ENCODE data around the gene MCRIP2. TPM values are rescaled to one million over a fixed set of nuclear protein-coding genes. Genes with fewer than 3 reads are reported as not detected.
A peak's percentile ranks its signal among the peaks of the same experiment; 100 is the strongest.

The MCRIP2 gene
- total and polyA plus RNA-seq, 10 donors: 23.6 to 106 (median 41.8) TPM

DNA sequence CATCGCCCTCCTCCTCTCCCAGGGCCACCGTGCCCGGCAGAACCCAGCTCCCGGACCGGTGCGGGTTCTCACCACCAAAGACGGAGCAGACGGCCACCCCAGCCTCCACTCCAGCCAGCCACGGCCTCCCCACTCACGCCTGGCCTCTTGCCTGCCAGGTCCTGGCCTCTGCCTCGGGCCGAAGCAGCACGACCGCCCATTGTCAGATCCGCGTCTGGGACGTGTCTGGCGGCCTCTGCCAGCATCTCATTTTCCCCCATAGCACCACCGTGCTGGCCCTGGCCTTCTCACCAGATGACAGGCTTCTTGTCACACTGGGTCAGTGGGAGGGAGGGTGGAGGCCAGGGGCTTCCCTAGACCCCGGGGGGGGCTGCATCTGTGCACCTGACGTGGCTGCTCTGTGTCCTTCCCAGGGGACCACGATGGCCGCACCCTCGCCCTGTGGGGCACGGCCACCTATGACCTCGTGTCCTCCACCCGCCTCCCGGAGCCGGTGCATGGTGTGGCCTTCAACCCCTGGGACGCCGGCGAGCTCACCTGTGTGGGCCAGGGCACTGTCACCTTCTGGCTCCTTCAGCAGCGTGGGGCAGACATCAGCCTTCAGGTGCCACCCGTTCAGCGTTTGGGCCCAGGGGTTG lies 19.7 kb downstream of the MCRIP2 start:
- WGBS, 5 donors: 62 to 76% (median 74%) methylated on average over 31 to 35 of the region's 35 CpGs
- H3K4me3 ChIP-seq: peak overlapping the region in 1 of 8 donors; percentile 61
- no peak for DNase-seq
- peaks cover 9 to 23% (median 16%) of the 10 kb centered on the region in 6 donors for H3K4me1 ChIP-seq
- no peaks in the 10 kb centered on the region for H3K9me3 ChIP-seq
- TF ChIP-seq POLR2AphosphoS5 (IDR thresholded peaks at IDR 0.05) (no peak), POLR2A (IDR thresholded peaks at IDR 0.05) (no peak)
- TF ChIP-seq, protein P1, sequence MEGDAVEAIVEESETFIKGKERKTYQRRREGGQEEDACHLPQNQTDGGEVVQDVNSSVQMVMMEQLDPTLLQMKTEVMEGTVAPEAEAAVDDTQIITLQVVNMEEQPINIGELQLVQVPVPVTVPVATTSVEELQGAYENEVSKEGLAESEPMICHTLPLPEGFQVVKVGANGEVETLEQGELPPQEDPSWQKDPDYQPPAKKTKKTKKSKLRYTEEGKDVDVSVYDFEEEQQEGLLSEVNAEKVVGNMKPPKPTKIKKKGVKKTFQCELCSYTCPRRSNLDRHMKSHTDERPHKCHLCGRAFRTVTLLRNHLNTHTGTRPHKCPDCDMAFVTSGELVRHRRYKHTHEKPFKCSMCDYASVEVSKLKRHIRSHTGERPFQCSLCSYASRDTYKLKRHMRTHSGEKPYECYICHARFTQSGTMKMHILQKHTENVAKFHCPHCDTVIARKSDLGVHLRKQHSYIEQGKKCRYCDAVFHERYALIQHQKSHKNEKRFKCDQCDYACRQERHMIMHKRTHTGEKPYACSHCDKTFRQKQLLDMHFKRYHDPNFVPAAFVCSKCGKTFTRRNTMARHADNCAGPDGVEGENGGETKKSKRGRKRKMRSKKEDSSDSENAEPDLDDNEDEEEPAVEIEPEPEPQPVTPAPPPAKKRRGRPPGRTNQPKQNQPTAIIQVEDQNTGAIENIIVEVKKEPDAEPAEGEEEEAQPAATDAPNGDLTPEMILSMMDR (IDR thresholded peaks at IDR 0.05 in 8 of 11, conservative IDR thresholded peaks at IDR 0.05 in 3 of 11): peak in 3 of 11 experiments; percentile 3 to 27 (median 24)
- H3K27me3 ChIP-seq (replicated peaks in 1 of 7): no peaks in the 10 kb centered on the region
- H3K36me3 ChIP-seq: peaks cover 0 to 24% (median 0%) of the 10 kb centered on the region in 6 donors
- H3K27ac ChIP-seq: peak overlapping the region in 6 of 8 donors; percentile 35 to 84 (median 76)
- intact Hi-C loops (cut with DNase I; ENCODE audit: low total_unique reads): no loop called here

DNA sequence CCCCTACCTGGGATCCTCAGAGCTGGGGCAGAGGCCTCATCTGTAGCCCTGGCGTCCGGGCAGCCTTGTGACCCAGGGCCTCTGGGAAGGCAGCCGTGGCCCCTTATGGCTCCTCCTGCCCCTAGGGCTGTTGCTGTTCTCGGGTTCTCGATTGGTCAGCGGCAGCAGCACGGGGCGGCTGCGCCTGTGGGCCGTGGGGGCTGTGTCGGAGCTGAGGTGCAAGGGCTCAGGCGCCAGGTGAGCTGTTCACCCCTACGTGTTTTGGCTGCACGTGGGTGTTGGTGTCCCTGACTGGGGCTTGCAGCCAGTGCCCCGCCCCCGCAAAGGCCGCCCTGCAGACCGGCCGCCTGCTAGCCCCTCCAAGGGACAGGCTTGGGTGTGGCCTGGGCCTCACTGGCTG lies 20.5 kb downstream of the MCRIP2 start:
- peaks cover 10 to 31% (median 20%) of the 10 kb centered on the region in 6 donors for H3K4me1 ChIP-seq
- H3K27ac ChIP-seq: no peak overlapping the region
- H3K27me3 ChIP-seq (replicated peaks in 1 of 7): no peaks in the 10 kb centered on the region
- TF ChIP-seq POLR2A (IDR thresholded peaks at IDR 0.05): no peak
- TF ChIP-seq, protein P1 (IDR thresholded peaks at IDR 0.05 in 8 of 11, conservative IDR thresholded peaks at IDR 0.05 in 3 of 11): no peak
- no peak for TF ChIP-seq POLR2AphosphoS5 (IDR thresholded peaks at IDR 0.05)
- intact Hi-C loops (cut with DNase I; ENCODE audit: low total_unique reads): no loop called here
- peaks cover 0 to 17% (median 0%) of the 10 kb centered on the region in 6 donors for H3K36me3 ChIP-seq
- 94 to 97% (median 95%) methylated on average over 9 to 19 of the region's 19 CpGs for WGBS, 5 donors
- no peaks in the 10 kb centered on the region for H3K9me3 ChIP-seq
- DNase-seq: no peak
- H3K4me3 ChIP-seq: no peak overlapping the region

DNA sequence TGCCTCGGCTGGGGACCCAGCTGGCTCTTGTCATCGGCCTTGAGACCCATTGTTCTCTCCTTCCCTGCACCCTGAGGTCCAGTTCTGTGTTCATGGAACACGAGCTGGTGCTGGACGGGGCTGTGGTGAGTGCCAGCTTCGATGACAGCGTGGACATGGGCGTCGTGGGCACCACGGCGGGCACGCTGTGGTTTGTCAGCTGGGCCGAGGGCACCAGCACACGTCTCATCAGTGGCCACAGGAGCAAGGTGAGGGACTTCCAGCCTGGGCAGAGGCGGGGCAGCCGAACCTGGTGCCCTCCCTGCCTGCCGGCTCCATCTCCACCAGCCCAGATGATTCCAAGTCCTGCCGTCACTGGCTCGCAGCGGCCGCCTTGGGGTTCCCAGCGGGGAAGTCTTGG lies 21.0 kb downstream of the MCRIP2 start:
- WGBS, 5 donors: 87 to 95% (median 94%) methylated on average over 10 to 21 of the region's 21 CpGs
- peaks cover 0 to 12% (median 0%) of the 10 kb centered on the region in 6 donors for H3K36me3 ChIP-seq
- no peak overlapping the region for H3K27ac ChIP-seq
- DNase-seq: no peak
- H3K27me3 ChIP-seq (replicated peaks in 1 of 7): no peaks in the 10 kb centered on the region
- peaks cover 15 to 36% (median 25%) of the 10 kb centered on the region in 6 donors for H3K4me1 ChIP-seq
- TF ChIP-seq POLR2AphosphoS5 (IDR thresholded peaks at IDR 0.05): no peak
- TF ChIP-seq, protein P1 (IDR thresholded peaks at IDR 0.05 in 8 of 11, conservative IDR thresholded peaks at IDR 0.05 in 3 of 11): no peak
- TF ChIP-seq POLR2A (IDR thresholded peaks at IDR 0.05): no peak
- no peak overlapping the region for H3K4me3 ChIP-seq
- intact Hi-C loops (cut with DNase I; ENCODE audit: low total_unique reads): no loop called here
- H3K9me3 ChIP-seq: no peaks in the 10 kb centered on the region

DNA sequence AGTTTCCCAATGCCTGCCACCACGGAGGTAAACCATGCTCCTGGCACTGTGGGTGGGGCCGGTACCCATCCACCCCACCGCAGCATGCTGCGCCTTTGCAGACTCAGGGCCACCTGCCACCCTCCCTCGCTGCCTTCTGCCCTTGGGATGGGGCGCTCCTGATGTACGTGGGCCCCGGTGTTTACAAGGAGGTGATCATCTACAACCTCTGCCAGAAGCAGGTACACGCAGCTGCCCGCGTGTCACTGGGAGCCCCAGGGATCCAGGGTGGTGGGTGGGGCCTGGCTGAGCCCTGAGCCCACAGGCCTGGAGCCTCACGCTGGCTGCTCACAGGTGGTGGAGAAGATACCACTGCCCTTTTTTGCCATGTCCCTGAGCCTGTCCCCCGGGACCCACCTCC lies 24.9 kb downstream of the MCRIP2 start:
- peak overlapping the region in 1 of 8 donors; percentile 94 for H3K27ac ChIP-seq
- TF ChIP-seq, protein P1 (IDR thresholded peaks at IDR 0.05 in 8 of 11, conservative IDR thresholded peaks at IDR 0.05 in 3 of 11): no peak
- TF ChIP-seq POLR2AphosphoS5 (IDR thresholded peaks at IDR 0.05): no peak
- TF ChIP-seq POLR2A (IDR thresholded peaks at IDR 0.05): no peak
- H3K4me3 ChIP-seq: no peak overlapping the region
- peaks cover 0 to 26% (median 22%) of the 10 kb centered on the region in 6 donors for H3K36me3 ChIP-seq
- no peak for DNase-seq
- 89 to 96% (median 92%) methylated on average over 11 to 13 of the region's 13 CpGs for whole genome bisulfite sequencing, 5 donors
- no peaks in the 10 kb centered on the region for H3K27me3 ChIP-seq (replicated peaks in 1 of 7)
- no peaks in the 10 kb centered on the region for H3K9me3 ChIP-seq
- peaks cover 14 to 43% (median 28%) of the 10 kb centered on the region in 6 donors for H3K4me1 ChIP-seq
- intact Hi-C loops (cut with DNase I; ENCODE audit: low total_unique reads): no loop called here

Data from spleen (tissue), 11 donors.